Fibroblast of the conjunctiva (primary cell): ENCODE results near the gene LONP2.
A peak's percentile ranks its signal among the peaks of the same experiment; 100 is the strongest.

ENCODE experiments used
- DNase-seq: peaks from one replicate; pipeline ENCODE4 v3.0.0-alpha.2; 2010; ENCODE audit warnings: low read depth

Gene LONP2

GRCh38 chr16:48244080-48244862 is at the start of gene LONP2:
TSS of gene LONP2 (plus strand) at chr16:48244300. CDS start at chr16:48244389, 89 bp downstream.
- DNase-seq = peak; percentile 59

GRCh38 chr16:48194828-48195556 is 49.1 kb upstream of the LONP2 start:
- peak; percentile 6 for DNase-seq

- no peak for DNase-seq
Measured at GRCh38 chr16:48197294-48197693, 46.8 kb upstream of the LONP2 start.

GRCh38 chr16:48201515-48202201 is 42.4 kb upstream of the LONP2 start:
- DNase-seq = no peak

- DNase-seq = no peak
Measured at GRCh38 chr16:48203974-48204824, 39.9 kb upstream of the LONP2 start.

- DNase-seq = no peak
Measured at GRCh38 chr16:48204825-48205151, 39.3 kb upstream of the LONP2 start.

GRCh38 chr16:48206594-48207242 is 37.4 kb upstream of the LONP2 start:
- no peak for DNase-seq

GRCh38 chr16:48210747-48211146 is 33.4 kb upstream of the LONP2 start:
- no peak for DNase-seq

- no peak for DNase-seq
Measured at GRCh38 chr16:48212033-48212432, 32.1 kb upstream of the LONP2 start.

GRCh38 chr16:48215738-48216137 is 28.4 kb upstream of the LONP2 start:
- DNase-seq = no peak

- DNase-seq = no peak
Measured at GRCh38 chr16:48217708-48218107, 26.4 kb upstream of the LONP2 start.

- DNase-seq = no peak
Measured at GRCh38 chr16:48218473-48218872, 25.6 kb upstream of the LONP2 start.

- no peak for DNase-seq
Measured at GRCh38 chr16:48220891-48221290, 23.2 kb upstream of the LONP2 start.

GRCh38 chr16:48223490-48223889 is 20.6 kb upstream of the LONP2 start:
- no peak for DNase-seq

- DNase-seq = no peak
Measured at GRCh38 chr16:48225456-48225855, 18.6 kb upstream of the LONP2 start.

GRCh38 chr16:48231727-48232492 is 12.2 kb upstream of the LONP2 start:
- DNase-seq = peak; percentile 47

- DNase-seq = no peak
Measured at GRCh38 chr16:48232493-48233040, 11.5 kb upstream of the LONP2 start.

- no peak for DNase-seq
Measured at GRCh38 chr16:48234630-48235029, 9.5 kb upstream of the LONP2 start.

- DNase-seq = no peak
Measured at GRCh38 chr16:48235058-48235555, 9.0 kb upstream of the LONP2 start.

- DNase-seq = no peak
Measured at GRCh38 chr16:48235556-48236136, 8.5 kb upstream of the LONP2 start.
